NCI-H2196 (cell line): ENCODE data around the gene TBCD.

Source experiments
- DNase-seq: peaks from one replicate; lab custom pipeline; 2025; ENCODE audit not compliant: unreplicated experiment; lab: John Stamatoyannopoulos, UW

TBCD gene

DNA sequence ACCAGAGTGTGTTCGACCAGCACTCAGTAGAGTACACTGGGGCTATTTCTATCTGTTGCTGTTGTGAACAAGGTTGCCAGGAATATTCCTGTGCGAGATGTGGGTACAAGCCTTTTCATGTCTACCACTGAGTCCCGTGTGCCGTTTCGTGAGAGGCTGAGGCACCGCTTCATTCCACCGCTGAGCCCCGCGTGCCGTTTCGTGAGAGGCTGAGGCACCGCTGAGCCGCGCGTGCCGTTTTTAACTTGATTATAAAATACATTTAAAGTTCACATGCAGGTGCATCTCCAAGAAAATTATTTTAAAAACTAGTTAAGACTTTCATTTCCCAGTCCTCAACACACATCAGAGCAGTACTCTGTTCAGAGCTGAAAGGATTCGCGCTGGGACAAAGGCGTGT lies 166.6 kb downstream of the TBCD start:
- DNase-seq: no peak

DNA sequence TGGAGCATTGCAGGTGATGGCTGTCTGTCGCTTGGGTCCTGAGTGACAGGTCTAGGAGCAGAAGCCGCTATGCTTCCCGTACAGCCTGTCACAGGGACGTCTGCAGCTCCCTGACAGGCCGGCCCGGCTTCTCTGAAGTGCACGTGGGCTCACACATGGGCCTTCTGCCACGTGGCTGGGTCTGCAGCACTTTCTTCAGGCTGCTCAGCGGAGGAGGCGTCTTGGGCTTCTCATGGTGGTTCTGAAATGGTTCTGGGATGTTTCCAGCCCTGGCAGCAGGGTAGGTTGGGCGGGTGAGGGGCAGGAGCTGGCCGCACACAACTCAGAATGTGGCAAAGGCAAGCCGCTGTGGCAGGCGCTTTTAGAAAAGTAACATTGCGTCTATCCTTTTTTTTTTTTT lies 168.3 kb downstream of the TBCD start:
- DNase-seq: no peak

DNA sequence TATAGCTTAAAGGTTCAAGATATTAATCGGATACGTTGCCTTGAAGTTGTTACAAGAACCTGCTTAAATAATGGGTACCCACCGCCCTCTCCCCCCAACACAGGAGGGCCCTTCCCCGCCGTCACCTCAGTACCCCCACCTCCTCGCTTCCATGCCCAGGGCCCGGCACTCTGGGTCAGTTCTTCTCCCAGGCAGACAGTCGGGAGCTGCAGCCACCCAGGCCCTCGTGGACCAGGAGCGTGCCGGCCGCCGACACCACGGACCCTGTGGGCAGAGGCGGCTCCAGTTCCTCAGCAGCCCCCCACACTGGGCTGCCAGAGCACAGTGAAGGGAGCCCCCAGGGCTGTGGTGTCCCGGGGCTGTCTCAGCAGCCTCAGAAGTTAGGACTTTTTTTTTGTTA lies 168.8 kb downstream of the TBCD start:
- DNase-seq: no peak

DNA sequence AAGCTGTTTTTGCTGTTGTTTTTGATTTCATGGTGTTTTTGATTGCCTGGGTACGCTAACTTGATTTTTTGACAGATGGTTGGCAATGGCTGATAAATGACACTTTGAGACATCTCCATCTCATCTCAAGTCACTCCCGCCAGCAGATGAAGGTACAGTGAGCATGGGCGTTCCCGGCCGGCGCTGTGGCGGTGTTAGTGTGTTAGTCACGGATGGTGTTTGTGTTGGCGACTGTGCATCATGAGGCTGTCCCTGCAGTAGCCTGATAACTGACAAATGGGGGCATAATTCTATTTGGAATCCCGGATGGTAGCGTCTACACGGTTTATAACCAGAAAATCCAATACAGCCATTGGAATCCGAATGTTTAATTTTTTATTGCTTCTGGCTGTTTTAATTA lies 169.6 kb downstream of the TBCD start:
- DNase-seq: no peak

- no peak for DNase-seq
Measured at GRCh38 chr17:82922646-82923045, 170.8 kb downstream of the TBCD start.

GRCh38 chr17:82923366-82924113 lies 171.7 kb downstream of the TBCD start:
- DNase-seq: peak; percentile 61

- no peak for DNase-seq
Measured at GRCh38 chr17:82924214-82924613, 172.3 kb downstream of the TBCD start.

DNA sequence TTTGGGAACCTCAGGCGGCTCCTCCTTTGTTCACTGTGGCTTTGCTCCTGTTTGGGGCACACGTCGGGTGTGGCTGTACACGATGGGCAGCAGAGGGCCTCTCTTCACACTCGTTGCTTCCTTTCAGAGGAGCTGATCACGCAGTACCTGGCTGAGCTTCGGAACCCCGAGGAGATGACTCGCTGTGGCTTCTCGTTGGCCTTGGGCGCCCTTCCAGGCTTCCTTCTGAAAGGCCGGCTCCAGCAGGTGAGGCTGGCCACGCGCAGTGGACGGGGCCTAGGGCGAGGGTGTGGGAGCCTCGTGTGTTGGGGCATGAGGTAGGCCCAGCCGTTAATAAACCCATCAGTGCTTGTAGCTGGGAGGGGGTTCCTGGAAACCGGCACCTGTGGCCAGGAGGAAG lies 172.9 kb downstream of the TBCD start:
- DNase-seq: peak; percentile 75

- DNase-seq: no peak
Measured at GRCh38 chr17:82925336-82925735, 173.5 kb downstream of the TBCD start.

GRCh38 chr17:82926081-82926480 lies 174.2 kb downstream of the TBCD start:
- no peak for DNase-seq

GRCh38 chr17:82926716-82927115 lies 174.9 kb downstream of the TBCD start:
- DNase-seq: no peak

DNA sequence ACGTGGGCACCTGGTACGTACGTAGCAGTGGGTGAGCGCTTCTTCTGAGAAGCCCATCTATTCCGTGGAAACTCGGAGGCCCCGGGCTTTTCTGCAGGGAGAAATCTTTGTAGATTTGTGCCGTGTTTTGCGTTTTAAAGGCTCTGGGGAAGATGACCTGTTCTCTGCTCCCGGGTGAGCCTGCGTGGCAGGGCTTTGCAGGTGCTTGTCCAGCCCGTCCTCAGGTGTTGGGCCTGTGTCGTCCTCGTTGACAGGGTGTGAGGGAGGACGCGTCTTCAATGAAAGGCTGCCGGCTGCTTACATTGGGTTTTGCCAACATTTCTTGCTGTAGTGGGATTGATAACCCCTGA lies 175.4 kb downstream of the TBCD start:
- no peak for DNase-seq

DNA sequence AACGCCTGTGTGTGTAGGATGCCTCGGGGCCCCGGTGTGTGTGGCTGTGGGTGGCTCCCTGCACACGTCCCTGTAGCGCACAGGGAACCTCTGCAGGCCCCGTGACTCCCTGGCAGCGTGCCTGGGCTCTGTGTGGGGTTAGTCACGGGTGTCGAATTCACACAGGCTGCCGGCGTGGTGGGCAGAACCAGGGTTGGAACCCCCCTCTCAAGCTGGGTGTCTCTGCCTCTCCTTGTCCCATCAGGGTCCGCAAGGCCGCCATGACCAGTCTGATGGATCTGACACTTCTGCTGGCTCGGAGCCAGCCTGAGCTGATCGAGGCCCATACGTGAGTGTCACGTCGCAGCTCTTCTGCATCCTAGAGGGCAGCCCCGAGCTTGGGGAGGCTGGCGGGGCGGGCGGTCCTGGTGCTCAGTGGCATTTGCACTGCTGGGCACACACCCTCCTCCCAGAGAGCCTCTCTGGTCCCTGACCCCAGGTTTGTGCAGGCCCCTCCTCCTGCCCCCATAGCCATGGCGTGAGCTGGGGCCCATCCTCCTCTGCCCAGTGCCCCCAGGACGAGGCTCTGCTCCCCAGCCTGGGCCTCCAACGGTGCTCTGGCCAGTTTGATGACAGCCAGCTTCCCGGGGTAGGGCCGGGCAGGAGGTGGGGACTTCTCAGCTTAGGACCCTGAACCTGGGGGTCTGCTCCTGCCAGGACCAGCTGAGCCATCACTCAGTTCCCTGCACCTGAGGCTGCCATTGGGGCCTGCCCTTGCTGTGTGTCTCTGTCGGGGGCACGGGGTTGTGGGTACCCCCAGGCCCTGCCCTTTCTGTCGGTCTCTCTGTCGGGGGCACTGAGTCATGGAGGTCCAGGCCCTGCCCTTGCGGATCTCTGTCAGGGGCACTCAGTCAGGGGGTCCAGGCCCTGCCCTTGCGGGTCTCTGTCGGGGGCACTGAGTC lies 176.1 kb downstream of the TBCD start:
- DNase-seq: no peak

- DNase-seq: no peak
Measured at GRCh38 chr17:82929011-82929622, 177.3 kb downstream of the TBCD start.

DNA sequence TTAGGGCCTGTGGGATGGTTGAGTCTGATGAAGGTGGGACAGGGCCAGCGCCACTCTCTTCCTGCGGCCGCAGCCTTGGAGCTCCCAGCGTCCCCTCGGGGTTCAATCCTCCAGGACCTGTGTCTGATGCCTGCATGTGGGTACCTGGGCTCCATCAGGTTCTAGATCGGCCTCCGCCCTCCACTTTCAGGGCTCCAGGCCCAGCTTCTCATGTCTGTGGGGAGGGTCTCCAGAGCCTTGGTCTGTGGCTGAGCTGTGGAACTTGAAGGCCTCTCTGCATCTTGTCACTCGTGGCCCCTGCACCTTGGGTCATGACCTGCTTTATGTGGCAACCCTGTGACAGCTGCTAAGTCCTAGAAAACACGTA lies 177.8 kb downstream of the TBCD start:
- no peak for DNase-seq

- no peak for DNase-seq
Measured at GRCh38 chr17:82930043-82930923, 178.4 kb downstream of the TBCD start.

DNA sequence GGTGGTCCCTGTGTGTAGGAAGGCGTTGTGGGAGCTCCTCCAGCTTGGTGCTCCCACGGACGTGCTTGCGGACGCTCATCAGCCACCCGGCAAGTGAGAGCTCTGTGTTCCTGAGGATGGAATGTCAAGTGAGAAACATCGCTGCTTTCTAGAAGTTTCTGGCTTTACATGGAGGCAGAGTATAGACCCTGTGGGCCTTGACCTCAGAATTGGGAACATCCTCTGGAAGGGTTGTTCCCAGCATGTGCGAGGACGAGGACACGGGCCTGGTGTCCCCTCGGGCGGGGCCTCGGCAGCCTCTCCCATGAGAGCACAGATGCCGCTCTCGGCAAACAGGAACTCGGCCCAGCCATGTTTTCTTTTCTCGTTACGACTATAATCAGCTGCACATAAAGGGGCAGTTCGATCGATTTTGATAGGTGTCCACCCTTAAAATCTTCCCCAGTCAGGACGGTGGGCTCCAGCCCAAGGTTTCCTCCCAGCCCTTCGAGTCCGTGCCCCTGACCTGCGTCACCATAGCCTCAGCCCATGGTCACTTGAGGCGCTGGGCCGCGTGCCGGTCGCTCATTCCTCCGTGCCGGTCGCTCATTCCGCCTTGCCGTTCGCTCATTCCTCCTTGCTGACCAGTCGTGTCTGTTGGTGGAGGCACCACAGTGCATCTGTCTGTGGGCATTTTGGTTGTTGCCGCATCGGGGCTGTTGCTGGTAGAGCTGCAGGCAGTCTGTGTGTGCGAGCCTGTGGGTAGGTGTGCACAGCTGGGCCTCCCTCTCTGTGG lies 179.2 kb downstream of the TBCD start:
- DNase-seq: no peak

DNA sequence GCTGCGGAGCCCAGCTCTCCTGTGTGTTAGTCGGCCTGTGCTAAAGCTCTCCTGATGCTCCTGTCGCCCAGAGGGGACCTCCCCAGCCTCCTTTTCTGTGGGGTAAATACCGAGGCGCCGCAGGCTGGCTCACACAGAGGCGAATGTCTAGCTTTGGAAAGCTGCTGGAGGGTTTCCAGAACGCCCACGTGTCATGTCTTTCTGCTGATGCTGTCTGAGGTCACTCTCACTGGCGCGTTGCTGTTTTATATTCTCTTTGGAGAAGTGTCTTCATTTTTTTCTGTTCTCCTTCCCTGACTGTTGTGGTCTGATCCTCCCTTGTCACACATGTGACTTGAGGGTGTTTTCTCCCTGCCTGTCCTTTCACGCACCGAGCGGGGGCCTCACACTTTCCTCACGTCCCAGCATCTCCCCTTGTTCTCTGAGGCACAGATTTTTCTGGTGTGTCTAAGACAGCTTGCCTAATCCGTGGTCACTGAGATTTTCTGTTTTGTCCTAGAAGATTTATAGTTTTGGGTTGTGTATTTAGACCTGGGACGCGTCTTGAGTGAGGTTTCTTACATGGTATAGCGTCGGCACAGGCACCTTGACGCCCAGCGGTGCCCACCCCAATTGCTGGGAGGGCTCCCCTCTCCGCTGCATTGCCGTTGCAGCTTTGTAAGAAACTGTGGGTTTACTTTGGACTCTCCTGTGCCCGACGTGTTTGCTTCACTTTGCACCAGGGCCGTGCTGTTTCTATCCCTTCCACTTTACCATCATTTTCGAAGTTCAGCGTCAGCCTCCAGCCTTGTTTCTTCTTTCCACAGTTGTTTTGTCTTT lies 180.0 kb downstream of the TBCD start:
- DNase-seq: no peak

- DNase-seq: no peak
Measured at GRCh38 chr17:82932518-82933310, 180.8 kb downstream of the TBCD start.
